ENCODE results near the gene SNX32. TPM values are rescaled to one million over a fixed set of nuclear protein-coding genes. Genes with fewer than 3 reads are reported as not detected.

SNX32 gene
- total and polyA plus RNA-seq, 8 donors: 0.12 to 0.75 (median 0.29) TPM; not detected in 2

- no peak for TF ChIP-seq CTCF (IDR thresholded peaks at IDR 0.05)
- FAIRE-seq (no peak), DNase-seq (no peak), ATAC-seq (no peak)
- WGBS, 2 donors: 94% methylated on average over 18 of the region's 18 CpGs
- peaks cover 0 to 8% (median 0%) of the 10 kb centered on the region in 3 donors for H3K36me3 ChIP-seq
- no peaks in the 10 kb centered on the region for H3K27me3 ChIP-seq
- H3K9me3 ChIP-seq: no peaks in the 10 kb centered on the region
- H3K4me3 ChIP-seq: no peak overlapping the region
- no peak overlapping the region for H3K27ac ChIP-seq
- intact Hi-C loops (cut with DNase I): no loop called here
- peaks cover 0 to 16% (median 6%) of the 10 kb centered on the region in 3 donors for H3K4me1 ChIP-seq
Observed at GRCh38 chr11:65790902-65791650, 42.7 kb upstream of the SNX32 start.

GRCh38 chr11:65791719-65792213, 42.0 kb upstream of the SNX32 start:
- Histone ChIP-seq H3K4me1 (peaks cover 0 to 11% (median 6%) of the 10 kb centered on the region in 3 donors), H3K27me3 (no peaks in the 10 kb centered on the region), H3K27ac (no peak overlapping the region), H3K4me3 (no peak overlapping the region), H3K9me3 (no peaks in the 10 kb centered on the region), H3K36me3 (peaks cover 0 to 9% (median 0%) of the 10 kb centered on the region in 3 donors)
- peak in 1 of 4 donors; percentile 6 for ATAC-seq
- WGBS, 2 donors: 91% methylated on average over 13 of the region's 13 CpGs
- no peak for DNase-seq
- no peak for TF ChIP-seq CTCF (IDR thresholded peaks at IDR 0.05)
- FAIRE-seq: no peak
- intact Hi-C loops (cut with DNase I): no loop called here

GRCh38 chr11:65792456-65792855, 41.3 kb upstream of the SNX32 start:
- DNase-seq (no peak), ATAC-seq (no peak), FAIRE-seq (no peak)
- Histone ChIP-seq H3K36me3 (peaks cover 0 to 9% (median 0%) of the 10 kb centered on the region in 3 donors), H3K4me1 (peaks cover 0 to 11% (median 6%) of the 10 kb centered on the region in 3 donors), H3K27me3 (no peaks in the 10 kb centered on the region), H3K4me3 (no peak overlapping the region), H3K27ac (no peak overlapping the region), H3K9me3 (no peaks in the 10 kb centered on the region)
- no peak for TF ChIP-seq CTCF (IDR thresholded peaks at IDR 0.05)
- 92 to 95% methylated on average over 16 of the region's 16 CpGs for WGBS, 2 donors
- intact Hi-C loops (cut with DNase I): no loop called here

GRCh38 chr11:65793144-65793581, 40.6 kb upstream of the SNX32 start:
- peak; percentile 88 to 96 (median 94) for ATAC-seq
- FAIRE-seq: no peak
- H3K36me3 ChIP-seq: peaks cover 0 to 9% (median 0%) of the 10 kb centered on the region in 3 donors
- peak; percentile 90 to 98 (median 92) for DNase-seq
- TF ChIP-seq CTCF (IDR thresholded peaks at IDR 0.05): no peak
- no peak overlapping the region for H3K4me3 ChIP-seq
- peak overlapping the region in 1 of 4 donors; percentile 49 for H3K27ac ChIP-seq
- intact Hi-C loops (cut with DNase I): no loop called here
- 9 to 11% methylated on average over 16 of the region's 16 CpGs for WGBS, 2 donors
- no peaks in the 10 kb centered on the region for H3K9me3 ChIP-seq
- peaks cover 0 to 11% (median 6%) of the 10 kb centered on the region in 3 donors for H3K4me1 ChIP-seq
- no peaks in the 10 kb centered on the region for H3K27me3 ChIP-seq
